Measurements from ENCODE around the gene ACAP2.
A peak's percentile ranks its signal among the peaks of the same experiment; 100 is the strongest.
"Not testable (repeated sequence)": the region's sequence is repeated elsewhere in the genome, so short reads cannot be mapped to it uniquely, and the experiment has no call there.

ACAP2 gene

GRCh38 chr3:195442573-195443390 lies at the start of gene ACAP2:
TSS of gene ACAP2 (minus strand) at chr3:195443020. CDS start at chr3:195442847, 173 bp downstream.
- in situ Hi-C loops (cut with HindIII; ENCODE audit: low sequenced_read_pairs) = no loop called here
- TF ChIP-seq CTCF (IDR thresholded peaks at IDR 0.05; ENCODE audit: low read depth, low read length) = no peak
- H3K4me3 ChIP-seq (ENCODE audit: low read depth, low read length) = peak within 1 kb of the TSS; percentile 86
- DNase-seq (ENCODE audit: low read depth, low spot score) = peak; percentile 100

GRCh38 chr3:195475614-195476013 lies 32.8 kb upstream of the ACAP2 start:
- TF ChIP-seq CTCF (IDR thresholded peaks at IDR 0.05; ENCODE audit: low read depth, low read length) = no peak
- no peak overlapping the region for H3K4me3 ChIP-seq (ENCODE audit: low read depth, low read length)
- in situ Hi-C loops (cut with HindIII; ENCODE audit: low sequenced_read_pairs) = no loop called here
- no peak for DNase-seq (ENCODE audit: low read depth, low spot score)

GRCh38 chr3:195475116-195475515 lies 32.3 kb upstream of the ACAP2 start:
- H3K4me3 ChIP-seq (ENCODE audit: low read depth, low read length); in situ Hi-C loops (cut with HindIII; ENCODE audit: low sequenced_read_pairs); DNase-seq (ENCODE audit: low read depth, low spot score): not testable (repeated sequence)

GRCh38 chr3:195468841-195469240 lies 26.0 kb upstream of the ACAP2 start:
- no peak overlapping the region for H3K4me3 ChIP-seq (ENCODE audit: low read depth, low read length)
- no peak for DNase-seq (ENCODE audit: low read depth, low spot score)
- in situ Hi-C loops (cut with HindIII; ENCODE audit: low sequenced_read_pairs) = no loop called here
- TF ChIP-seq CTCF (IDR thresholded peaks at IDR 0.05; ENCODE audit: low read depth, low read length) = no peak

- no peak for TF ChIP-seq CTCF (IDR thresholded peaks at IDR 0.05; ENCODE audit: low read depth, low read length)
- DNase-seq (ENCODE audit: low read depth, low spot score) = no peak
- in situ Hi-C loops (cut with HindIII; ENCODE audit: low sequenced_read_pairs) = no loop called here
- no peak overlapping the region for H3K4me3 ChIP-seq (ENCODE audit: low read depth, low read length)
These were observed 25.6 kb upstream of the ACAP2 start for GRCh38 chr3:195468391-195468776.

- DNase-seq (ENCODE audit: low read depth, low spot score) = peak; percentile 75
- no peak overlapping the region for H3K4me3 ChIP-seq (ENCODE audit: low read depth, low read length)
- no peak for TF ChIP-seq CTCF (IDR thresholded peaks at IDR 0.05; ENCODE audit: low read depth, low read length)
- in situ Hi-C loops (cut with HindIII; ENCODE audit: low sequenced_read_pairs) = no loop called here
These were observed 25.0 kb upstream of the ACAP2 start for GRCh38 chr3:195467641-195468390.

GRCh38 chr3:195466251-195466650 lies 23.4 kb upstream of the ACAP2 start:
- TF ChIP-seq CTCF (IDR thresholded peaks at IDR 0.05; ENCODE audit: low read depth, low read length) = no peak
- DNase-seq (ENCODE audit: low read depth, low spot score) = no peak
- H3K4me3 ChIP-seq (ENCODE audit: low read depth, low read length) = no peak overlapping the region
- in situ Hi-C loops (cut with HindIII; ENCODE audit: low sequenced_read_pairs) = no loop called here

- H3K4me3 ChIP-seq (ENCODE audit: low read depth, low read length); in situ Hi-C loops (cut with HindIII; ENCODE audit: low sequenced_read_pairs); DNase-seq (ENCODE audit: low read depth, low spot score): not testable (repeated sequence)
These were observed 20.1 kb upstream of the ACAP2 start for GRCh38 chr3:195462922-195463321.
